GM18907 (cell line): ENCODE data around the gene SORCS2.

Experiments used
- ATAC-seq: cut with Tn5 transposase; IDR thresholded peaks from one replicate; pipeline ENCODE4 v1.9.1; 2021; ENCODE audit warnings: mild to moderate bottlenecking, moderate library complexity; ENCODE audit not compliant: unreplicated experiment

The SORCS2 gene

GRCh38 chr4:7535619-7536018 lies 343.3 kb downstream of the SORCS2 start:
- ATAC-seq = no peak

- ATAC-seq = no peak
These were observed 344.5 kb downstream of the SORCS2 start for GRCh38 chr4:7536876-7537275.

GRCh38 chr4:7537853-7538400 lies 345.6 kb downstream of the SORCS2 start:
- no peak for ATAC-seq

- ATAC-seq = no peak
These were observed 346.2 kb downstream of the SORCS2 start for GRCh38 chr4:7538518-7538917.

- no peak for ATAC-seq
These were observed 346.8 kb downstream of the SORCS2 start for GRCh38 chr4:7539186-7539585.

- ATAC-seq = no peak
These were observed 347.3 kb downstream of the SORCS2 start for GRCh38 chr4:7539659-7540058.

- no peak for ATAC-seq
These were observed 347.9 kb downstream of the SORCS2 start for GRCh38 chr4:7540206-7540605.

- ATAC-seq = no peak
These were observed 348.5 kb downstream of the SORCS2 start for GRCh38 chr4:7540654-7541413.

GRCh38 chr4:7541414-7541810 lies 349.1 kb downstream of the SORCS2 start:
- no peak for ATAC-seq

- no peak for ATAC-seq
These were observed 350.4 kb downstream of the SORCS2 start for GRCh38 chr4:7542781-7543180.

- no peak for ATAC-seq
These were observed 353.9 kb downstream of the SORCS2 start for GRCh38 chr4:7546152-7546808.

- ATAC-seq = no peak
These were observed 354.6 kb downstream of the SORCS2 start for GRCh38 chr4:7546809-7547367.

- ATAC-seq = no peak
These were observed 355.2 kb downstream of the SORCS2 start for GRCh38 chr4:7547368-7548040.

GRCh38 chr4:7549866-7550265 lies 357.5 kb downstream of the SORCS2 start:
- ATAC-seq = no peak

- no peak for ATAC-seq
These were observed 360.1 kb downstream of the SORCS2 start for GRCh38 chr4:7552466-7552865.

GRCh38 chr4:7553280-7553679 lies 360.9 kb downstream of the SORCS2 start:
- ATAC-seq = no peak

- no peak for ATAC-seq
These were observed 362.6 kb downstream of the SORCS2 start for GRCh38 chr4:7554905-7555304.

- ATAC-seq = no peak
These were observed 364.2 kb downstream of the SORCS2 start for GRCh38 chr4:7556558-7556957.

GRCh38 chr4:7557456-7557855 lies 365.1 kb downstream of the SORCS2 start:
- ATAC-seq = no peak

- no peak for ATAC-seq
These were observed 366.1 kb downstream of the SORCS2 start for GRCh38 chr4:7558436-7558835.

- no peak for ATAC-seq
These were observed 367.0 kb downstream of the SORCS2 start for GRCh38 chr4:7559316-7559715.
